Measurements from ENCODE around the gene LILRB2. TPM values are rescaled to one million over a fixed set of nuclear protein-coding genes. Genes with fewer than 3 reads are reported as not detected.
"Not testable (repeated sequence)": the region's sequence is repeated elsewhere in the genome, so short reads cannot be mapped to it uniquely, and the experiment has no call there.

Gene LILRB2
- total RNA-seq, 1 experiment from 2014 or later: not detected

DNA sequence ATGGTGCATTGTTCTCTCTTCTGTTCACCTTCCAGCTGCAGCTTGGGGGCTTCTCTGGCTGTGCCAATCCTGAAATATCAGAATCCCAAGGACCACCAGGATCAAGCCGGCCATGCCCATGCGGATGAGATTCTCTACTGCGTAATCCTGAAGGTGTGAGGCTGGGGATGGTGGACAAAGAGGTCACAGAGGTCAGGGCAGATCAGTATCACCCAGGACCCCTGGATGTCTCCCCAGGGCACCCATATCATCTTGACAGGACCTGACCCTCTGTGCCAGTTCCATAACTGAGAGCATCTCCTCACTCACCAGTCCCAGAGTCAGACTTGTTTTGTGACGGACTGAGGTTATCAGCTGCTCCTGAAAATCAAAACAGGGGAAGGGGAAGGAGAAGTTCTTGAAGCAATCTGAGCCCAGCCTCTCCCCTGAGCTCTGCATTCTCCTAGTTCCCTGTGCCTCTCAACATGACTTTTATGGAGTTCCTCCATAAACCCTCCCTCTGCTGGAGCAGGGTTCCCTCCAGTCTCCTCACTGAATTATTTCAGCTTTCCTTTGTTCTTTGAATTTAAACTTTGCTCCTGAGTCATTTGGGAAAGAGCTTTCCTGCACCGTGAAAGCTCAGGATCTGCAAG is 26.6 kb upstream of the LILRB2 start:
- DNase-seq (ENCODE audit: extremely low read depth, low read depth): no peak

DNA sequence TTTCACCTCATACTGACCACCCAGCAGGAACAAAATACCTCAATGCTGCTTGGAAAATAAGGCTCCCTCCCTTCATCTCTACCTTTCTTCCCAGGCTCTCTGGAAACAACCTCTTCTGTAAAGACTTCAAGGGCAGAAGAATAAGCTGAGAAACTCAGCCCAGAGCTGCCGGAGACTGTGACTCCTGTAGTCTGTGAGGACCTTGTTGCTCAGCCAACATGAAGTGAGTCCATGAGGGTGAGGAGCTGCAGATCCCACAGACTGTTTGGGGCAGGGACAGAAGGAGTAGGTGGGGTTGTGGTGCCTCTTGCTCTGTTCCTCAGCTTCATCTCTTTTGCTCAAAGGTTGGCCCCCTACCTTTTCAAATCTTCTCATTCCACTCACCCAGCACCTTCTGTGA is 24.2 kb upstream of the LILRB2 start:
- no peak for DNase-seq (ENCODE audit: extremely low read depth, low read depth)

DNA sequence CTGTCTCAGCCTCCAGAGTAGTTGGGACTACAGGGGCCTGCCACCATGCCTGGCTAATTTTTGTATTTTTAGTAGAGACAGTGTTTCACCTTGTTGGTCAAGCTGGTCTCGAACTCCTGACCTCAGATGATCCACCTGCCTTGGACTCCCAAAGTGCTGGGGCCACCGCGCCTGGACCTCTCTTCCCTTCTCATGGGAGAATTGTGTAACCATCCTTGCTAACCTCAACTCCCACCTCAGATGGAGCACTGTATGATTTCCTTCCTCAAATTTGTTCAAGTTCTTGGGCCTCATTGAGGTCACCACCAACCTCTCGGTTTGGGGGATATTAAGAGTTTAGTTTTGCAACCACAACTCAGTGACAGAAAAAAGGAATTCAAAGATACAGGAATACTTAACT is 21.3 kb upstream of the LILRB2 start:
- DNase-seq (ENCODE audit: extremely low read depth, low read depth): no peak

DNA sequence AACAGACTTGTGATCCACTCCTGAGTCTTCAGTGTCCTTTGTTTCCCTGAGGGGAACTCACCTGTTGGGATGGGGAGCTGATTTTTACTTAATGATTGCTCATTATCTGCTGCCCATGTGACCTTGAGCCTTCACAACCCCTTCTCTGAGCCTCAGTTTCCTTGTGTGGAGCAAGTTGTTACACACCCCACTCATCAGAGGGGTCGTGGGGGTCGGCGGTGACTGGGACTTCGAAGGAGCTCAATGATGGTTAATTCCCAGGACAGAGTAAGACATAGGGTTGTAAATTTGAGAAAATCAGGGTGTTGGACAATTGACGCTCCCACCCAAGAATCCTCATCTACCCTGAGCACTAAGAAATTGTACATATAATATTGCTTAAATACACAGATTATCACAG is 18.6 kb upstream of the LILRB2 start:
- DNase-seq (ENCODE audit: extremely low read depth, low read depth): no peak

DNA sequence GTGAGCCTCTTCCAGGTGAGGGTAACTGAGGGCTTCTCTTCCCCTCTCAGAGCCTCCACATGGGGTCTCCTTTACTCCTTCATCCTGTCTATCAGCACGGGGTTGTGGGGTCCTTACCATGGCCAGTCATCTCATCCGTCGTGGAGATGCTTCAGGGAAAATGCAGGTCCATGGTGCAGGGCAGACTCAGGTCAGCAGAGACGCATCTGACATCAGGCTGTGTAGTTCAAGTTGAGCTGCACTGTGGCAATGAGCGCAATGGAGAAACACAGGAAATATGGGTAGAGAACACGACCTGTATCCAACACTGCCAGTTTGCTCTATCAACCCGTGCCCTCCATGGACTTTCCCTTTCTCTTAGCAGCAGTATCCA is 18.2 kb upstream of the LILRB2 start:
- DNase-seq (ENCODE audit: extremely low read depth, low read depth): no peak

DNA sequence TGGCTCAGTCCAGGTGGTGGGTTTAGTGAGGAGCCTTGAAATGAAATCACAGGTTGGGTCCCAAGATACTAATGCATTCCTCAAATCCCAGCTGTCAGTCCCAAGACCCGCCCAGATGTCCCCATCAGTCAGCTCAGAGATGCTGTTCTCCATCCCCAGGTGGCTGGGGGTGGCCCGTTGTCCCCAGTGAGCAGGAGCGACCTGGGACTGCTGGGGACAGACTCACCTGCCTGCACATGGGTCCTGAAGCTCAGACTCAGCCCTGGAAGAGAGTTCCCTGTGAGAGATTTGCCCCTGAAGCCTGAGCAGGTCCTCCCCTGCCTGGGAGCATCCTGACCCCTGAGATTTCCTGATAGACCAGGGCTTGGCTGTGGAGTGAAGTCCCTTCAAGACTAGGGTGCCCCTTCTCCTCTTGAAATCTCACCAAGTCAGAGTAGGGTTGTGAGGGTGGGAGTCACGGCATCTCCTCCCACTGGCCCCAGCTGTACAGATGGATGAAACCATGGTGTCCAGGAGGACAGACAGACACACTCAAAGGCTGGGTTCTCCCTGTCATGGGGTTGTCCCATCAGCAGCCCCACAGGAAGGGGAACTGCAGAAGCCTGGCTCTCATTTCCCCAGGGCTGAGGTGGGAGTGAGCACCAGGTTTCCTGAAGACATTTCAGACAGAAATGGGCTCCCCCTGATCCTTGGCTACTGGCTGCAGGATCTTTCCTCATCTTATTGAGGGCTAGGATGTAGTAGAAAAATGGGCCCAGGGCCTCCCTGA is 17.6 kb upstream of the LILRB2 start:
- DNase-seq (ENCODE audit: extremely low read depth, low read depth): no peak

DNA sequence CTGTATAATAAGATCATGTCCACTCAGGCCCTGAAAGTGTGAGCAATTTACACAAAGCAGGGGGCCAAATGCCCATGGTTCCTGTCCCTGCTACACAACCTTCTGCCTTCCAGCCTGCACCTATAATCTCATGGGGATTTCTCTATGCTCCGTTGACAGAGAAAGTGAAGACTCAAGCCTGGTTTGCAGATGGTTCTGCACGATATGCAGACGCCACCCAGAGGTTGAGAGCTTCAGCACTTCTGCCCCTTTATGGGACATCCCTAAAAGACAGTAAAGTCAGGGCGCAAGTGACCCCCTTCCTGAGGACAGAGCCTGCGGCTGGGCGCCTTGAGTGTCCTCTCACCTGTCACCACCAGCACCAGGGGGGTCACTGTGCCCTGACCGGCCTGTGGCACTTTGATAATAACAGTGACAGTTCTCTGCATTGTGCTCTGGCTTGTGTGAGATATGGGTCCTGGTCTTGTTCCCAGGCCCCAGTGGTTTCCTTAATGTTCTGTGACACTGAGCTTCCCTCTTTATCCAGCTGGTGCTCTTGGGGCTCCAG is 16.9 kb upstream of the LILRB2 start:
- DNase-seq (ENCODE audit: extremely low read depth, low read depth): no peak

DNA sequence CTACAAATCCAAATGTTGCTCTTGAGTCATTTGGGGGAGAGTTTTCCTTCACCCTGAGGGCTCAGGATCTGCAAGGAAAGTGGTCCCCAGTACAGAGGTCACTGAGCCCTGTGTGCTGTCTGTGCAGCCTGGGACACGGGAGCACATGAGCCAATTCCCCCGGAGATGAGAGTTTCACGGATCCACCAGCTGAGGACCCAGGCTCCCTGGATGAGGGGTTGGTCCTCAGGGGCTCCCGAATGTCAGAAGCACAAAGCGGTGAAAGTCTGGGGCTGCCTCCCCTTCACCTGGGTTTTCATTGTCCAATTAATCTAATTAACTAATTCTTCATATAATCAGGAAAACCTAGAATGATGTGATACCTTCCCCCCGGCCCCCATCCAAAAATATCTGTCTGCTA is 13.6 kb upstream of the LILRB2 start:
- no peak for DNase-seq (ENCODE audit: extremely low read depth, low read depth)

DNA sequence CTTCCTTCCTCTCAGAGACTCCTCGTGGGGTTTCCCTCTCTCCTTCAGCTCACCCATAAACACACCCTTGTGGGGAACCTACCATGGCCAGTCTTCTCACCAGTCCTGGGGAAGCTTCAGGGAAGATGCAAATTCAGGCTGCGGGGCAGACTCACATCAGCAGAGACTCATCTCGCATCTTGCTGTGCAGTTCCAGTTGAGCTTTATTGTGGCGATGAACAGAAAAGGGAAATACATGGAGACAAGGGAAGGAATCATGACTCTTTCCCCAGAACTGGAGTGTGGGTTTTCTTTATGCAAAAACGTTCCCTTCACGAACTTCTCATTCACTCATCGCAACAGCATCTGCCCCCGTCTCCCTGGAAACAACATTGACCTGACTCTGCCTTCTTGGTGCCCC is 8.2 kb upstream of the LILRB2 start:
- not testable (repeated sequence) for DNase-seq (ENCODE audit: extremely low read depth, low read depth)

DNA sequence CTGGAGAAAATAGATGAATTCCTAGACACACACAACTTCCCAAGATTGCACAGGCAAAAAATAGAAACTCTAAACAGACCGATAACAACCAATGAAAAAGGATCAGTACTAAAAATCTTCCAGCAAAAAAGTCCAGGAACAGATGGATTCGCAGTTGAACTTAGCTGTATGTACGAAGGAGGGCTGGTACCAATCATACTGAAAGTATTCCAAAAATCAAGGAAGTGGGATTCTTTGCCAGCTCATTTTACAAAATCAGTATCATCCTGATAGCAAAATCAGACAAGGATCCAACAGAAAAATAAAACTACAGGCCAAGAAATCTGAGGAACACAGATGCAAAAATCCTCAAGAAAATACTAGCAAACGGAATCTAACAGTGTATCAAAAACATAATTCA is 6.5 kb upstream of the LILRB2 start:
- no peak for DNase-seq (ENCODE audit: extremely low read depth, low read depth)

DNA sequence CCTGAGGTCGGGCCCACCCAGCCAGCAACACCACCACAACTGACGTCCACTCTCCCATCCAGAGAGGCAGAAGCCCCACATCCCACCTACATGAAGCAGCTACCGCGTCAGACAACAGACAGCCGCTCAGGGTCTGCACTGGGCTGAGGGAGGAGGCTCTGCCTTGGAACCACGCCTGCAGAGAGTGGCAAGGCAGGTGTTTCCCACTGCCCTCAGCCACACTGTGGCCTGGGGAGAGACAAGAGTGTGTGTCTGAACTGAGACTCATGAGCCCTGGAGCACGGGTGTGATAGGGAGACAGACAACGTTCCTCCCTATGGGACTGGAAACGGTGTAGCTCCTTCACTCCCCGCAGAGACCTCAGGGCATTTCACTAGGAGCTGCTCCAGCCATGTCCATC is 5.4 kb upstream of the LILRB2 start:
- not testable (repeated sequence) for DNase-seq (ENCODE audit: extremely low read depth, low read depth)

DNA sequence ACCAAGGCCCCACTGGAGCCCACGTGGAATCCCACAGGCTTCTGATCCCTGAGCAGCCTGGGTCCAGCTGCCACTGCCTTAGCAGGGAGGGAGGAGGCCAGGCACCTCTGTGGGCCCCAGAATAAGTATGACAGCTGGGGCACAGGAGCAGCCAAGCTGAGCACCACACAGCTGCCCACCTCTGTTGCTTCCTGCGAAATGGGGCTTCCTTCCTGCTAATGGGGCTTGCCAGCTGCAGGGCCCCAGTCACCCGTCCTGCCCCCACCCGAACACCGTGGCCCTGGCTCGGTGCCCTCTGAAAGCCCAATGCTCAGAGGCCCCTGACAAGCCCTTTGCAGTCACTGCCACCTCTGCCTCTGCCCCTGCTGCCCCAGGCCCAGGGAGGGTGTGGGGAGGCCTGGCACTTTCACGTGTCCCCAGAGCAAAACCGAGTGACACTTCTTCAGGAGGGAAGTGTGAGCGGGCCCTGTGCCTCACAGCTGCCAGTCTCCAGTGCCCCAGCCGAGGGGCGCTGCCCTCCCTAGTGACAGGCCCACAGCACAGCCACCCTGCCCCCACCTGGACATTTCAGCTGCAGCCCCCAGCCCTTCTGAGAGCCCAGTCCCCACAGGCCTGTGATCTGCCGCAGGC is 4.6 kb upstream of the LILRB2 start:
- DNase-seq (ENCODE audit: extremely low read depth, low read depth): not testable (repeated sequence)

DNA sequence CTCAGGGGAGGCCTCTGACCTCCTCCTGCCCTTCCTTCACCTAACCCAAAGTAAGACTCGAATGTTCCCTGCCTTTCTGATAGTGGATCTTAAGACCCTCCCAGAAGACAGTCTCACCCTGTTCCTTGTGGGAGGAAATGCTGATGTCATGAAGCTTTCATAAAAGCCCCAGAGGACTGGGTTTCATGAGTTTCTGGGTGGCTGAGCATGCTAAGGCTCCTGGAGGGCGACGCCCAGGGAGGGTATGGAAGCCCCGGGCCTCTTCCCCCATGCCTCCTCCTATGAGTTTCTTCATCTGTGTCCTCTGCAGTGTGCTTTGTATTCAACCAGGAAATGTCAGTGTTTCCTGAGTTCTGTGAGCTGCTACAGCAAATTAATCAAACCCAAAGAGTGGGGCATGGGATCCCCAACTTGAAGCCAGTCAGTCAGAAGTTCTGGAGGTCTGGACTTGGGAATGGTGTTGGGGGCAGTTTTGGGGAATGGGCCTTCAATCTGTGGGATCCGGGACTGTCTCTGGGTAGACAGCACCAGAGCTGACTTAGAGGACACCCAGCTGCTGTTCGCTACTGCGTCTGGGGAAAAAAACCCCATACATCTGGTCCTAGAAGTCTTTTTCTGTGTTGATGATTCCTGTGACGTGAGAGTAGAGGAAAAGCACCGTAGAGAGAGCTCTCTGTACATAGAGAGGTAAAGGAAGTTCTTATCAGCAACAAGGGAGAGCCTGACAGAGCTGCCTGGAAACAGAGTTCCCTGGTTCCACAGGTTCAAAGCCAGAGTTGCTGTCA is 2.0 kb upstream of the LILRB2 start:
- no peak for DNase-seq (ENCODE audit: extremely low read depth, low read depth)

DNA sequence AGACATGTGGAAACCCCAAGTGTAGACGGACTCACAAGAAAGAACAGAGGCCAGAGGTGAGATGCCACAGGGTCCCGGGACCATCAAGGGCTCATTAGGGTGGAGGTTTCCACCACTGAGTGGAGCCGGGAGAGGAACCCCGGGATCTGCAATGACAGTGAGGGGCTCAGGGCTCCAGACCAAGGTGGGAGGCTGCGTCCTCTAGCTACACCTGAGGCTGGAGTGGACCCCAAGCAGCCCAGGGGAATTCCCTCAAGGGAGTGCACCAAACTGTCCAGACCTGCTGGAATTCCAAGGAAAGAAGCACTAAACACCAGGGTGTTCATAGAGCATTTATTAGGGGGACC is 792 bp upstream of the LILRB2 start:
- not testable (repeated sequence) for DNase-seq (ENCODE audit: extremely low read depth, low read depth)

DNA sequence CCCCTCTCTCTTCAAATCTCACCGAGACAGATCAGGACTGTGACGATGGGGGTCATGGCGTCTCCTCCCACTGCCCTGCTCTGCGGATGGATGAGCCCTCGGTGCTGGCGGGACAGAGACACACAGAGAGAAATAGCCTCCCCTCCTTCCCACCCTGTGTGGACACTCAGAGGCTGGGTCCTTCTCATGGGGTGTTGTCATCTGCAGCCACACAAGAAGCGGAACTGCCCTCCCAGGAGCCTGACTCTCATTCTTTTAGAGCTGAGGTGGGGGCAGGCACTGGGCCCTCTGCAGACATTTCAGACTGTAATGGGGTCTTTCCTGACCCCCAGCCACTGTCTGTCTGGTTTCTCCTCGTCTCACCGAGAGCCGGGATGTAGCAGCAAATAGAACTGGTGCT is 469 bp downstream of the LILRB2 start:
- DNase-seq (ENCODE audit: extremely low read depth, low read depth): not testable (repeated sequence)

DNA sequence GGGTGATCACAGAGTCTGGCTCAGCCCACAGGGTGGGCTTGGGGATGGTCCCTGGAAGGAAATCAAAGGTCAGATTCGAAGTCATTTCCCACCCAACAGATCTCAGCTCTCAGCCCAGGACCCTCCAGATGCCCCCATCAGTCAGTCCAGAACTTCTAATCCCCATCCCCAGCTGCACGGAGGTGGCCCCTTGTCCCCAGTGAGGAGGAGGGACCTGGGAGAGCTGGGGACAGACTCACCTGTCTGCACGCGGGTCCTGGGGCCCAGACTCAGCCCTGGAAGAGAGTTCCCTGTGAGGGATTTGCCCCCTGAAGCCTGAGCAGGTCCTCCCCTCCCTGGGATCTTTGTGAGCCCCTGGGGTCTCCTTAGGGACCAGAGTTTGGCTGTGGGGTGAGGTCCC is 885 bp downstream of the LILRB2 start:
- not testable (repeated sequence) for DNase-seq (ENCODE audit: extremely low read depth, low read depth)

DNA sequence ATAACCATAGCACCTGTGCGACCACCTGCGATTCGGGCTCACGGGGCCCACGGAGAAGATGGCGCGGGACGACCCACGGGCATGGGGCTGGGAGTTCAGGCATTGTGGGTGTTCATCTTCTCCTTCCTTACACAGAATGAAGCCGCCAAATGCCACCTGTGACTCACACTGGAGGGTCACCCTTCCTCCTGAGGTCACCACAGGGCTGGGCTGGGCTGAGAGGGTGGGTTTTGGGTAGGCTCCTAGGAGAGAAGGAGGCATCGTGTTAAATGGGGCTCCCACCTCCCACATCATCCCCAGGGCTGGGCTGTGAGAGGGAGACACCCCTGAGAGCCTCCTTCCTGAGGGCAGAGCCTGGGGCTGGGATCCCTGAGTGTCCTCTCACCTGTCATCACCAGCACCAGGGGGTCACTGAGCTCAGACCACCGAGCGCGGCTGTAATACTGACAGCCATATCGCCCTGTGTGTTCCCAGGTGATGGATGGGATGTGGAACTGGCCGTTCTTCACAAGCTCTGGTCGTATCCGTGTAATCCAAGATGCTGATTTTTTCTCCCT is 1.4 kb downstream of the LILRB2 start:
- DNase-seq (ENCODE audit: extremely low read depth, low read depth): no peak

DNA sequence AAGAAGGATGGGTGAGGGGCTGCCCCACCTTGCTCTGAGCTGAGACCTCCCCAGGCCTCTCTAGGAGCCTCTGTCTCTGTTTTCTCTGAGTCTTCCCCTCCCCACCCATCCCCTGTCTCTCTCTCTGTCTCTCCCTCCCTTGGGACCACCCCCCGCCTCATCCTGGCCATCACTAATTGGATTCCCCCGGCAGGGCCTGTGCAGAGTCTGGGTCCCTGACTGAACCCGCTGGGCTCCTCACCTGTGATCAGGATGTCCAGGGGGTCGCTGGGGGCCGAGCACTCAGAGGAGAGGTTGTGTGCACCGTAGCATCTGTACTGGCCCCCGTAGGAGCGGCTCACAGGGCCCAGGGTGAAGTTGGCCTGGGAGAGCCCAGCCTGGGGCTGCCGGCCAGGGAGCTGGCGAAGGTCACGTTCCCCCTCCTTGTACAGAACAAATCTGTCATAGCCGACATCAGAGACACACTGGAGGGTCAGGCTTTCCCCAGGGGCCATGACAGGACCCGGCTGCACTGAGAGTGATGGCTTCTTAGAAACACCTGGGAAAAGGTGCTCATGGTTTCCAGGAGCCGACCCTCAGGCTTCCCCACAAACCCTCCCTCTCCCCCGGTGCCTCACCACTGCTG is 2.2 kb downstream of the LILRB2 start:
- not testable (repeated sequence) for DNase-seq (ENCODE audit: extremely low read depth, low read depth)

DNA sequence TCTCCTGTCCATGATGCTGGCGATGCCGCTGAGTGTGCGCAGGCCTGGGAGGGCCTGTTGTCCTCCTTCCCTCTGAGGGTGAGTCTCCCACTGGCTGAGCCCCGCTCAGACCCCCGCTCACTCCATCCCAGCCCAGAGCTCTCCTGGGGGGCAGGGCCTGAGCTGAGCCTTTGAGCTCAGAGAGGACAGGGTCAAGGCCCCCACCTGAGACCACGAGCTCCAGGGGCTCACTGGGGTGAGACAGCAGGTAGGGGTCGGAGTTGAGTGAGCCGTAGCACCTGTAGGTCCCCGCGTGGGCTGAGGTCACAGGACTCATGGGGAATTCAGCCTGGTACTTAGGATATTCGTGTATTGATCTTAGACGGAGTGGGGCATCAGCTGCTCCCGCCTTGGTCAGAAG is 2.9 kb downstream of the LILRB2 start:
- not testable (repeated sequence) for DNase-seq (ENCODE audit: extremely low read depth, low read depth)

DNA sequence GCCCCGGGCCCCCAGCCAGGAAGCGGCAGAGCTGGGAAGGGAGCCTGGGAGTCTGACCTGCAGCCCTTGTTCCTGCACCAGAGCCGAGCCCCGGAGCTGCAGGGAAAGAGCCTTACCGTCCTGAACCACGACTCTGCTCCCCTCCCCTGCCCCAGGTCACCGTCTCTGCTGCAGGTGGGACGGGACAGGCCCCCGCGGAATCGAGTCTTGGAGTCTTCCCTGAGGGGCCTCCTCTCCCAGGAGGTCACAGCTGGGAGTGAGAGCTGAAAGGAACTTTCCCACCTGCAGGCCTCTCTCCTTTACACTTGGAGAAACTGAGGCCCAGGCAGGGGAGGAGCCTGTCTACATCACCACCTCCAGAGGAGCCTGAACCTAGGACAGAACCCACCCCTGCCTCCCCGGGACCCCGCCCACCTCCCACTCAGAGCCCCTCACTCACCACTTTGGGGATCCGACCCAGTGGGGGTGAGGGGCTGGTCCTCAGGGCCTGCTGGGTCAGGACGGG is 3.7 kb downstream of the LILRB2 start:
- DNase-seq (ENCODE audit: extremely low read depth, low read depth): not testable (repeated sequence)

Data from NCI-H460 (cell line).